Globus pallidus (tissue), 1 donor: ENCODE data around the gene NR4A3.

Experiments used
- DNase-seq: peaks from one replicate; pipeline ENCODE4 v3.0.0-alpha.2; 2015; ENCODE audit warnings: low spot score

The NR4A3 gene

DNA sequence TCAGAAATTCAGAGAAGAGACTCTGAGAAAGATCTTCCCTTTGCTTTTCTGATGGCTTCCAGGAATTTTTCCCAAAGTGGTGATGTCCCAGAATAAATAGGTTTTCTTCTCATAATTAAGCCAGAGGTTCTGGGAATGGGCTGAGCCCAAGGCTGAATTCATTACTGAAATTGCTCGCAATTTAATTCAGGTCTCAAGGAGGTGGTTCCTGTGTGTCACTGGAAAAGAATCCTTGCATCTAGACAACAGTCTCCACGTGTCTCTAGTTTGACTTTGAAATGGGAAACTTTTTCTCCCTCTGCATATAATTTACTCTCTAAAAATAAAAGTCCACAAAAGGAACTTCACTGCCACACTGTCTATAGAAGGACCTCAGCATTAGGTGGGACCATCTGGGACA, 57.0 kb downstream of the NR4A3 start:
- DNase-seq: no peak

GRCh38 chr9:99881769-99882168, 60.1 kb downstream of the NR4A3 start:
- no peak for DNase-seq

GRCh38 chr9:99885747-99886146, 64.1 kb downstream of the NR4A3 start:
- no peak for DNase-seq

DNA sequence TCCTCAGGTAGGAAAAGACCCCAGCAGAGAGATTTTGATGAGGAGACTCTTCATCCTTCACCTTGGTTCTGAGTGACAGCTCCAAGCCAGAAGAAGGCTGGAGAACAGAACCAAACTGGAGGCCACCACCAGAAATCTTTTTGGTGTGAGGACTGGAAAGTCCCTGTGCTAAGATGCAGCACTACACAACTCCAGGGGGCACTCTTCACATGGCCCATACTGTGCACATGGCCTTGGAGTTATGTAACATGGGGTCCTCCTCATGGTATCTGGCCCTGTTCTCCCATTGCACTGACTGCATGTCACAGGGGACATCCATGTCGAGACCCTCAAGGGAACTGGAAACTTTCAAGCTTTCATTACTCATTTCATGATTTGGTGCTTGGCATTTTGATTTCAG, 67.4 kb downstream of the NR4A3 start:
- no peak for DNase-seq

DNA sequence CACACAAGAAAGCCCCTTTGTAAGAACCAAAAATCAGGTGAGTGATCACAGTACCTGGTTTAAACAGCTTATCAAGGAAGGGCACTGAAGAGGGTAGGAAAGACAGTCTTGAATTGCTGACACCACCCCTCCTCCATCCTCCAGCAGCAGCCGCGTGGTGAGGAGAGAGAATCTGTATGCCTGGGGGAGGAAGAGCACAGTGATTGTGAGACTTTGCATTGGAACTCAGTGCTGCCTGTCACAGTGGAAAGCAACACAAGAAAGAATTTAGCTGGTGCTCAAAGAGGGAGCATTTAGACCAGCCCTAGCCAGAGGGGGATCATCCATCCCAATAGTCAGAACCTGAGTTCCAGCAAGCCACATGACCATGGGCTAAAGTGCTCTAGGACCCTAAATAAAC, 73.1 kb downstream of the NR4A3 start:
- no peak for DNase-seq

DNA sequence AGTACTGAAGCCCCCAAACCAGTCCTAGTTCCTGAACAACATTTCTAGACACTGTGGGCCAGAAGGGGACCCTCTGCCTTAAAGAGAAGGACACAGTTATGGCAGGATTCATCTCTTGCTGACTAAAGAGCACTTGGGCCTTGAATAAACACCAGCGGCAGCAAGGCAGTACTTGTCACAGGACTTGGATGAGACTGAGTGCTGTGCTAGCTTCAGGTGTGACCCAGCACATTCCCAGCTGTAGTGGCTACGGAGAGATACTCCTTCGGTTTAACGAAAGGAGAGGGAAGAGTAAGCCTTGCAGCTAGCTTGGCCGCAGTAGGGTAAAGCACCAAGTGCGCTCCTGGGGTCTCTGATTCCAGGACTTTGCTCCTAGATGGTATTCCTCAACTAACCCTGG, 73.8 kb downstream of the NR4A3 start:
- DNase-seq: no peak

DNA sequence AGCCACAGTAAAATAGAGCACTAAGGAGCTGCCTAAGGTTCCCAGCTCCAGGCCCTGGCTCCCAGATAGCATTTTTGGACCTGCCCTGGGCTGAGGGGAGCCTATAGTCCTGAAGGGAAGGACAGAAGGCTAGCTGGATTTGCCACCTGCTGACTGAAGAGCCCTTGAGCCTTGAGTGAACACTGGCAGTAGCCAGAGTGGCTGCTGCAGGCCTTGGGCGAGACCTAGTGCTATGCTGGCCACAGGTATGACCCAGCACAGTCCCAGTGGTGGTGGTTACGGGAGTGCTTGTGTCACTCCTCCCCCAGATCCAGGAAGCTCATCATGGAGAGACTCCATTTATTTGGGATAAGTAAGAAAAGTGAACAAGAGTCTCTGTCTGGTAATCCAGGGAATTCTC, 74.4 kb downstream of the NR4A3 start:
- DNase-seq: no peak

DNA sequence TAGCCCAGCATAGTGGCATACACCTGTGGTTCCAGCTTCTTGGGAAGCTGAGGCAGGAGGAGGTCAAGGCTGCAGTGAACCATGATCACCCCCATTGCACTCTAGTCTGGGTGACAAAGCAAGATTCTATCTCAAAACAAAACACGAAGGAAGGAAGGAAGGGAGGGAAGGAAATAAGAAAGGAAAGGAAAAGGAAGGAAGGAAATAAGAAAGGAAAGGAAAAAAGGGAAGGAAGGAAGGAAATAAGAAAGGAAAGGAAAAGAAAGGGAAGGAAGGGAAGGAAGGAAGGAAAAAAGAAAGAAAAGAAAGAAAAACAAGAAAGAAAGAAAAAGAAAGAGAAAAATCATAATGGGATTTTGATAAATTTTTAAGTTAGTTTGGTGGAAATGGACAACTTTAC, 81.7 kb downstream of the NR4A3 start:
- no peak for DNase-seq

- DNase-seq: no peak
These were observed 84.2 kb downstream of the NR4A3 start for GRCh38 chr9:99905833-99906402.

DNA sequence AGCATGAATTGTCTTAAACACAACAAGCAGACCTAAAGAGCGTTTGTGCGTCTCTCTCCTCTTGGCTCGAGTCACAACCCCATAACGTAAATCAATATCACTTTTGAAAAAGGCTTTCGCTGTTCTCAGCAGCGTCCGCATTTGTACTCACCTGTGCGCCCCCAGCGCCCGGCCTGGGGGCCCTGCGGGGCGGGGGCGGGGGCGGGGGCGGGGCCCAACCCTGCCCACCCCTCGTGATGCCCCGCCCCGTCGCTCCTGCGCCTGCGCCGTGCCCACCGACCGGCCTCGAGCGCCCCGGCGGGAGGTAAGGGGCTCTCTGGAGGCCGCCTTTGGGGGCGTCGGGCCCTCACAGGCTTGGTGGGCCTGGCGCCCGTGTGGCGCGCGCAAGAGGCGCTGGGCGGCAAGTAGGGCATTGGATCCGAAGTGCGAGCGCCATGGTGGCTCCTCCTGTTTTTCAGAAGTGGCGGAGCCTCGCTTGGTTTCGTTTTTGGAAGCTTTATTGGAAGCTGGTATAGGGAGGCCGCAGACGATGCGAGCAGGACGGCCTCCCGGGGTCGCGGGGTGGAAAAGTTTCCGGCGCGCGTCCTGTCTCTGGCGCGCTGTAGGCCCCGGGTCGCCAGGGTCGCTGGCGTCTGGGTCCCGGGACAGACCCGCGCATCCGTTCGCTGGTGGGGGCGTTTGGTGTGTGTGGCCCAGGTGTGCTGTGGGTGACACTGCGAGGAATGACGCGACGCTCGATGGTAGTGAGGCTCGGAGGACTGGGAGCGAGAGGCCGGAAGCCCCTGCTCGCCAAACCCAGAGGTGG, 84.9 kb downstream of the NR4A3 start, which contains the start of gene STX17:
Gene STX17, plus strand, starts transcription at position 252 of the 805 bp plus-strand sequence. CDS start 8,586 bp downstream, outside the sequence.
- DNase-seq: peak; percentile 71

GRCh38 chr9:99907208-99907532, 85.5 kb downstream of the NR4A3 start:
- DNase-seq: no peak

GRCh38 chr9:99911600-99911999, 89.9 kb downstream of the NR4A3 start:
- DNase-seq: no peak
